ENCODE results near the gene CDKAL1. TPM values are rescaled to one million over a fixed set of nuclear protein-coding genes. Genes with fewer than 3 reads are reported as not detected.
"Not testable (repeated sequence)": the region's sequence is repeated elsewhere in the genome, so short reads cannot be mapped to it uniquely, and the experiment has no call there.

CDKAL1 gene
- total RNA-seq, 1 donor from 2014 or later: 39.6 TPM

DNA sequence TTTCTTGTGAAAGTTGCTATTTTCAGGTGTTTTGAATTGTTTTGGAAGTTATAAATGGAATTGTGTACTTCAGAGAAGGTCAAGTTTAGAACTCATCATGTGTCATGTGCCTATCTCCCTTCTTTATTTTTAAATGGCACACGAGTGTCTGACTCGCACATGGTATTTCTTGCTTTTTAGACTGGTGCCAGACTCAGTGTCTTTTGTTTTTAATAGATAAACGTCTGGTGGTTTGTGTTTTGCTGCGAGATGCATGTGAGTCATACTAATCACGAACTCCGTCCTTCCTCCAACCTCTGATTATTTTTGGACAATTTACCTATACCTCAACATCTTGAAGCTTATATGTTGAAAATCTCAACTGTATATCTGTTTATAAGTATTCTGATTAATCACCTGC is 292.1 kb downstream of the CDKAL1 start:
- H3K27me3 Mint-ChIP-seq (ENCODE audit: insufficient read depth, low read depth): peaks cover 2% of the 10 kb centered on the region
- peaks cover 2% of the 10 kb centered on the region for H3K36me3 Mint-ChIP-seq
- TF ChIP-seq EZH2 (IDR thresholded peaks at IDR 0.05) (no peak), EZH2phosphoT487 (IDR thresholded peaks at IDR 0.05) (no peak), CTCF (IDR thresholded peaks at IDR 0.05) (no peak)
- Histone ChIP-seq H3K79me2 (ENCODE audit: low read depth) (no peaks in the 10 kb centered on the region), H3K4me2 (no peak overlapping the region), H3K27me3 (no peaks in the 10 kb centered on the region), H3K4me1 (no peaks in the 10 kb centered on the region), H3K27ac (no peak overlapping the region), H3F3A (ENCODE audit: low read depth) (no peaks in the 10 kb centered on the region), H2AFZ (replicated peaks) (no peak overlapping the region), H4K20me1 (ENCODE audit: low read depth) (no peaks in the 10 kb centered on the region), H3K36me3 (no peaks in the 10 kb centered on the region), H3K9ac (no peak overlapping the region), H3K9me3 (ENCODE audit: low read depth) (no peaks in the 10 kb centered on the region), H3K4me3 (no peak overlapping the region)
- H3K4me1 Mint-ChIP-seq: no peaks in the 10 kb centered on the region
- H3K27ac Mint-ChIP-seq: no peak overlapping the region
- no peaks in the 10 kb centered on the region for H3K9me3 Mint-ChIP-seq
- no peak for DNase-seq (ENCODE audit: low spot score)
- H3K4me3 Mint-ChIP-seq: no peak overlapping the region

- H3K79me2 ChIP-seq (ENCODE audit: low read depth): no peaks in the 10 kb centered on the region
- Mint-ChIP-seq H3K36me3 (peaks cover 2% of the 10 kb centered on the region), H3K4me1 (no peaks in the 10 kb centered on the region), H3K9me3 (no peaks in the 10 kb centered on the region), H3K4me3 (no peak overlapping the region), H3K27me3 (ENCODE audit: insufficient read depth, low read depth) (peaks cover 2% of the 10 kb centered on the region), H3K27ac (no peak overlapping the region)
- no peak overlapping the region for H2AFZ ChIP-seq (replicated peaks)
- no peaks in the 10 kb centered on the region for H3K36me3 ChIP-seq
- DNase-seq (ENCODE audit: low spot score): no peak
- H3K4me1 ChIP-seq: no peaks in the 10 kb centered on the region
- no peaks in the 10 kb centered on the region for H3F3A ChIP-seq (ENCODE audit: low read depth)
- H3K9me3 ChIP-seq (ENCODE audit: low read depth): no peaks in the 10 kb centered on the region
- H3K4me2 ChIP-seq: no peak overlapping the region
- H4K20me1 ChIP-seq (ENCODE audit: low read depth): no peaks in the 10 kb centered on the region
- no peaks in the 10 kb centered on the region for H3K27me3 ChIP-seq
- H3K4me3 ChIP-seq: no peak overlapping the region
- H3K9ac ChIP-seq: no peak overlapping the region
- H3K27ac ChIP-seq: no peak overlapping the region
- no peak for TF ChIP-seq CTCF (IDR thresholded peaks at IDR 0.05)
- TF ChIP-seq EZH2phosphoT487 (IDR thresholded peaks at IDR 0.05): no peak
- TF ChIP-seq EZH2 (IDR thresholded peaks at IDR 0.05): no peak
These were observed 293.5 kb downstream of the CDKAL1 start for GRCh38 chr6:20827798-20828197.

DNA sequence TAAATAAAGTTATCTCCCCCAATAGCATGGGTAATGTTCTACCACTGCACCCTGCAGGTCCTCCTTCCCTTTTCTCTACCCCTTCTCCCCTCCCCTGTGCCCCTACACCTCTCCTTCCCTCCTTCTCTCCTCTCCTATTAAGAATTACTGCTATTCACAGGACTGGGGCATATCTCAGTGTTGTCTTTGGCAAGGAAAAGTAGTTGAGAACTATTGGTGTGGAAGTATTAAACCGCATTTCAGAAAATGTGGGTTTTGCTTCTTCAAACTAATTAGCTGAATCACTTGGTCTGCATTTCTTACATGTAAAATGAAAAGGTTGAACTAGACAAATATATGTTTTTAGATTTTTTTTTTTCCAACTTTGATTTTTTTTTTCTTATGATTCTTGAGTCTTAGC is 296.3 kb downstream of the CDKAL1 start:
- H3K27me3 Mint-ChIP-seq (ENCODE audit: insufficient read depth, low read depth): peaks cover 2% of the 10 kb centered on the region
- H3K4me3 ChIP-seq: no peak overlapping the region
- H3K4me1 Mint-ChIP-seq: no peaks in the 10 kb centered on the region
- no peaks in the 10 kb centered on the region for H3K9me3 ChIP-seq (ENCODE audit: low read depth)
- H3K79me2 ChIP-seq (ENCODE audit: low read depth): no peaks in the 10 kb centered on the region
- H3K36me3 Mint-ChIP-seq: peaks cover 2% of the 10 kb centered on the region
- H3K4me1 ChIP-seq: peaks cover 19% of the 10 kb centered on the region
- DNase-seq (ENCODE audit: low spot score): no peak
- H3F3A ChIP-seq (ENCODE audit: low read depth): peaks cover 9% of the 10 kb centered on the region
- no peak overlapping the region for H2AFZ ChIP-seq (replicated peaks)
- H4K20me1 ChIP-seq (ENCODE audit: low read depth): no peaks in the 10 kb centered on the region
- TF ChIP-seq EZH2 (IDR thresholded peaks at IDR 0.05) (no peak), CTCF (IDR thresholded peaks at IDR 0.05) (no peak), EZH2phosphoT487 (IDR thresholded peaks at IDR 0.05) (no peak)
- no peak overlapping the region for H3K27ac Mint-ChIP-seq
- H3K4me2 ChIP-seq: no peak overlapping the region
- no peak overlapping the region for H3K4me3 Mint-ChIP-seq
- no peak overlapping the region for H3K27ac ChIP-seq
- H3K36me3 ChIP-seq: no peaks in the 10 kb centered on the region
- no peaks in the 10 kb centered on the region for H3K27me3 ChIP-seq
- H3K9ac ChIP-seq: no peak overlapping the region
- H3K9me3 Mint-ChIP-seq: no peaks in the 10 kb centered on the region

DNA sequence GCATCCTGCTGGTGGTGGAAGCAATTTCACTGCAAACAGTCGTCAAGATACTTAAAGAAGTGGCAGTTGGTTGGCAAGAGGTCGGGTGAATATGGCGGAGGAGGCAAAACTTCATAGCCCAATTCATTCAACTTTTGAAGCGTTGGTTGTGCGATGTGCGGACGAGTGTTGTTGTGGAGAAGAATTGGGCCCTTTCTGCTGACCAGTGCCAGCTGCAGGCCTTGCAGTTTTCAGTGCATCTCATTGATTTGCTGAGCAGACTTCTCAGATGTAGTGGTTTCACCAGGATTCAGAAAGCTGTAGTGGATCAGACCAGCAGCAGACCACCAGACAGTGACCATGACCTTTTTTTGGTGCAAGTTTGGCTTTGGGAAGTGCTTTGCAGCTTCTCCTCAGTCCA is 297.0 kb downstream of the CDKAL1 start:
- H3K4me3 ChIP-seq; H3K9me3 Mint-ChIP-seq; H2AFZ ChIP-seq (replicated peaks); H3K4me2 ChIP-seq; H3K79me2 ChIP-seq (ENCODE audit: low read depth); H3K27me3 ChIP-seq; H3K4me1 Mint-ChIP-seq; H3K9me3 ChIP-seq (ENCODE audit: low read depth); H3K27ac Mint-ChIP-seq; H3K4me3 Mint-ChIP-seq; H3K36me3 ChIP-seq; H3F3A ChIP-seq (ENCODE audit: low read depth); H3K27me3 Mint-ChIP-seq (ENCODE audit: insufficient read depth, low read depth); H3K36me3 Mint-ChIP-seq; H3K27ac ChIP-seq; H3K9ac ChIP-seq; DNase-seq (ENCODE audit: low spot score); H4K20me1 ChIP-seq (ENCODE audit: low read depth): not testable (repeated sequence)
- peaks cover 21% of the 10 kb centered on the region for H3K4me1 ChIP-seq

Measured in neural progenitor cell (in vitro differentiated cells).